ENCODE measurements around the gene PCGF3.
"Not testable (repeated sequence)": the region's sequence is repeated elsewhere in the genome, so short reads cannot be mapped to it uniquely, and the experiment has no call there.

PCGF3 gene

DNA sequence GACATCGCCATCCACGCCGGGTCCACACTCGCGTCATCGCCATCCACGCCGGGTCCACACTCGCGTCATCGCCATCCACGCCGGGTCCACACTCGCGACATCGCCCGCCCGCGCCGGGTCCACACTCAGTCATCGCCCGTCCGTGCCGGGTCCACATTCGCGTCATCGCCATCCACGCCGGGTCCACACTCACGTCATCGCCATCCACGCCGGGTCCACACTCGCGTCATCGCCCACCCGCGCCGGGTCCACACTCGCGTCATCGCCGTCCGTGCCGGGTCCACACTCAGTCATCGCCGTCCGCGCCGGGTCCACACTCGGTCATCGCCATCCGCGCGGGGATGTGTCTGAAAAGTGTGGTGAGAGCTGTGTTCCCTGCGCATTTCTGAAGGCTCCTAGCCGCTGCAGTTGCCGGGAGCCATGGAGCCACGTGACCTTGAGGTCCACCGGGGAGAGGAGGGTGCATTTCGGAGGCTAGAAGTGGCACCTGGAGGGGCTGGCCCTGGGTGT lies 17.3 kb downstream of the PCGF3 start:
- no peak for DNase-seq (ENCODE audit: low read depth in 1 of 2, low spot score in 1 of 2)

DNA sequence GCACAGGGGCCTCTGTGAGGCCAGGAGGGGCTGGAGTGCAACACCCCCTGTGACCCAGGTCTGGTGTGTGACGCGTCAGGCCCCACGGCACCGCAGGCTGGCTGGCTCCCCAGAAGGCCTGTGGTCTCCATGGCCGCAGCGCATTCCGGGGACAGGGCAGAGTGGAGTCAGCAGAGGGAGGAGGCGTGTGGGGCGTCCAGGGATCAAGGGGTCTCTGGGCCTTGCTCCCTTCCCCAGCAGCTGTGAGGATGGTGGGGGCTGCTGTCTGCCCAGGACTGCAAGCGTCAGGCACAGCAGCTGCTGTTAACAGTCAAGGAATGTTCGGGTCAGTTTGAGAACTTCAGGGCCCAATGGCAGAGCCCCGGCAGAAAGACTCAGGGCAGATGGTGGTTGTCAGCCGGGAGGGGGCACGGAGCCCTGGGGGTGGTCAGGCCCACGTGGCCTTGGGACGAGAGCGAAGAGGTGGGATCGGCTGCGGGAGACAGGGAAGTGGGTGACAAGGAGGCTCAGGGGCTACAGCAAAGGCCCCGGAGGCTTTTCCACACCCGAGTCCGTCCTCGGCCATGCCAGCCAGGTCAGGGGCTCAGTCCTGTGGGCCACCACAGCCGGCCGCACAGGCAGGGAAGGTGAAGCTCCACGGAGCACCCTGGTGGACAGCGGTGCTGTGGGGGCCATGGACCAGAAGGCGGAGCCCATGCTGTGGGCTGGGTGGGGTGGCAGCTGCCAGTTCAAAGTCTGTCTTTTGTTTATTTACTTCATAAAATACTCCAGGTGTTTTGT lies 18.3 kb downstream of the PCGF3 start:
- DNase-seq (ENCODE audit: low read depth in 1 of 2, low spot score in 1 of 2), result no peak

DNA sequence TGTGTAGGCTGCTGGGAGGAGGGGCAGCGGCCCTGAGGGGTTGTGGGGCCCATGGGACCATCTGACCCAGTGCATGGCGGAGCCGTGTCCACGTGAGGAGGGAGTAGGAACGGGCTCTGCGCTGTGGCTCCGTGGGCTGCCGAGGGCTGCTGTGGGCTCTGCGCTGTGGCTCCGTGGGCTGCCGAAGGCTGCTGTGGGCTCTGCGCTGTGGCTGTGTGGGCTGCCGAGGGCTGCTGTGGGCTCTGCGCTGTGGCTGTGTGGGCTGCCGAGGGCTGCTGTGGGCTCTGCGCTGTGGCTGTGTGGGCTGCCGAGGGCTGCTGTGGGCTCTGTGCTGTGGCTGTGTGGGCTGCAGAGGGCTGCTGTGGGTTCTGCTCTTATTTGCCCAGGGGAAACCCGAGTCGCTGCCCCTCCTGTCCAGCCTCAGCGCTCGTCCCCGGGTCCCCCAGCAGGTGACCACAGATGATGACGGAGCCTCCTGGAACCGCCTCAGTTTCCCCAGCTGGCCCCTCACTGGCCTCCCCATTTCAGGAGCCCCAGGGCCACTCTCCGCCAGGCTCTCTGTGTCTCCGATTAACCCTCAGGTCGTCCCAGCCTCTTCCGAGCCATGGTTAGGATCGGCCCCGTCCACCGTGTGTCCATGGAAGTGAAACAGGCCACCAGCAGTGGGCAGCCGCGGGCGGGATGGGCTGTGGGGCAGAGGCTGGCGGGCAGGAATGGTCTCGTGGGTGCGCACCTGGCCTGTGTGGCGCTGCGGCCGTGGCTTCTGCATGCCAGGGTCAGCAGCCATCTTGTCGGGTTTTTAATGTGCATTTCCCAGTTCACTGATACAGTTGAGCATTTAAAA lies 20.0 kb downstream of the PCGF3 start:
- no peak for DNase-seq (ENCODE audit: low read depth in 1 of 2, low spot score in 1 of 2)

DNA sequence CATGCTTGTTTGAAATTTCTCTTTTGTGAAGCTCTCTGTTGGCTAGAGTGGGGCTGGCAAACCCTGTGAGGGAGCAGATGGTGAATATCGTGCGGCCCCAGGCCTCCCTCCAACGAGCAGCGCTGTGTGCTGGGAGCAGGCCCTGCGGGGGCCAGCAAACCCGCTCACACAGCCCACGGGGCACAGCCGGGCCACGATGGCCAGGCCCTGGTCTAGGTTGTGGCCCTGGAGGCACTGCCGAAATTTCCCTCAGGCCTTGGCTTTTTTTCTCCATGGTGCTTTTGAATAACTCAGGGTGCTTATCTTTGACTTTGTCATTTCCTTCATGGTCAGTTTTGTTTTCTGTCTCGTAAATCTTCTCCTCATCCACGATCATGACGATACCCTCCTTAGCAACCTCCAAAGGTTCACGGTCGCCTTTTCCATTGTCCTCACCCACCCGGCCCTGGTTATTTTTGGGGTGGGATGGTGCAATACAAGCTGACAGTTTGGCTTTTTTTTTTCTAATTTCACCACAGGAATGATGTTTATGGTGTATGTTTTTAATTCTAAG lies 20.7 kb downstream of the PCGF3 start:
- DNase-seq (ENCODE audit: low read depth in 1 of 2, low spot score in 1 of 2), result no peak

DNA sequence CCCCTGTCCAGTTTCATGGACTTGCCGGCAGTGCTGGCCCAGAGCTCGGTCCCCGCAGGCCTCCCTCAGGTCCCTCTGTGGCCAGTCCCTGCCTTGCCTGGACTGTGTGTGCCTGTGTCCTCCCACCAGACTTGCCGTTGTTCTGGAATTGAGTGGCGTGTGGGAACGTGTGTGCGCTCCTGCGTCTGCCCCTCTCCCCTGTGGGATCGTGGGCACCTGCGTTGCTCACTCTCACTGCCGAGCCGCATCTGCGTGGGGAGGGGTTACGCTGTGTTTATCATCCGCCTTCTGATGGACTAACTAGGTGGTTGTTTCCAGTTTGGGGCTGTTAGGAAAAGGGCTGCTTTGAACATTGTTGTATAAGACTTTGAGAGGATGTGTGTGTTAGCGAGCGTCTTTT lies 21.2 kb downstream of the PCGF3 start:
- no peak for DNase-seq (ENCODE audit: low read depth in 1 of 2, low spot score in 1 of 2)

DNA sequence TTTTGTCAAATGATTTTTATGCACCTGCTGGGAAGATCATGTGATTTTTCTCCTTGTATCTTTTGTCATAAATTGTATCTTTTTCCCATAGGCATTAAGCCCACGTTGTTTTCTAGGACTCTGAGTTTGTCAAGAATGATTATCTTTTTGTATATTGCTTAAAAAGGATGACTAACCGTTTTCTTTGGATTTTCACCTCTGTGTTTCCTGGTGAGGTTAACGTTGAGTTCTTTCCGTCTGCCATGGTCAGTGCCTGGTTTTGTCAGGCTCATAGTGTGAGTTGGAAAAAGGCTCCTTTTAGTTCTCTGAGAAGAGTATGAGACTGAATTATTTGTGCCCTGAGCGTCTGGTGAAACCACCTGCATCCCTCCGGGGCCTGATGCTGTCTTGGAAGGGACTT lies 21.9 kb downstream of the PCGF3 start:
- no peak for DNase-seq (ENCODE audit: low read depth in 1 of 2, low spot score in 1 of 2)

DNA sequence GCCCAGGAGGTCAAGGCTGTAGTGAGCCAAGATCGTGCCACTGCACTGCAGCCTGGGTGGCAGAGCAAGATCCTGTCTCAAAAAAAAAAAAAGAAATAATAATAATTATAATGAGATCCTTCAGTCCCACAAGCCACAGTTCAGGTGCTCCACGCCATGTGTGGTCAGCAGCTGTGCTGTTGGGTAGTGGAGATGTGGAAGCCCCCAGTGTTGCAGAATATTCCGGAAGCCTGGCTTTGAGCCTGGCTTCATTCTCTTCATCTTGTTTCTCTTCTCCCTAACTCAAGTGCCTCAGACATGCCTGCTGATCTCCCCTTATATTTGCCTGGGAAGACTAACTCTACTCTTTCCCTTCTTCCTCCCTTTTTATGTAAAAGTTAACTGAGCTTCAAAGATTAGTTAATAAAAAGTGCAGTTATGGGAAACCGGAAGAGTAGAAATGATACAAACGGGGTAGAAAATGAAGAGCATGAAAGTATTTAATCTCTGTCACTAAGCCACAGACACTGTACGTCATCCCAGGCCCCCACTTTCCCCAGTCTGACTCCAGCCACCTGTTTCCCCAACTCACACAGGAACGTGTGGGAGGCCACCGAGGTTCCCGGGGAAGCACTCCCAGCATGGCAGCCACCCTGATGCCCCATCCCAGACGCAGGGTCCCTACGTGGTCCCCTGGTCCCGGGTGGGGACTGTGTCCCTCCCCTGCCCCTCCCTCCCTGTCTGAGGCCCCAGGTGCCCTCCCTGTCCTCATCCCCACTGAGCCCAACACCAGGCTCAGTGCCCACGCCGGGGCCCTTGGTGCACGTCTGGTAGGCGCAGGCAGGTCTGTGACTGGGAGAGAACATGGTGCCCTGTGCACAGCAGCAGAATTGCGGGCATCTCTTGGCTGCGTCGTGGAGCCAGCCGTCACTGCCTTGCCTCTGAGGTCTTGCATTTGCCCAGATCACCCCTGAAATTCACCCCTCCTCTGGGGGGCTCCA lies 24.0 kb downstream of the PCGF3 start:
- no peak for DNase-seq (ENCODE audit: low read depth in 1 of 2, low spot score in 1 of 2)

DNA sequence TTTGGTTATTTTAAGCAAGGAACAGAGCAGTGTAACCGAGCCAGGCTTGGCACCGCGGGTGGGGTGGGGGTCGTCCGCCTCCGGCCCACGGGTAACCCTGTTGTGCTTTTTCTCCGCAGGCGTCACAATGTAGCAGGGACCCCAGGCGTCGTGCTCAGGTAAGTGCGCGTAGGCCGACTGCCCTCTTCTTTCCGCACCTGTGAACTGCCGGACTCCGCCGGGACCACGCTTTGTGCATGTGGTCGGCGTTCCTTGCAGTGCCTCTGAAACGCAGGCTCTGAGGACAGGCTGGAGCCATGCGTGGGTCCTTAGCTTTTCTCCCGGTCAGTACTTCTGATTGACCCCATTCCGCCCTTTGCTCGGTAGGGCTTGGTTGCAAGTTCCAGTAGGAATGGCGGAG lies 24.9 kb downstream of the PCGF3 start:
- no peak for DNase-seq (ENCODE audit: low read depth in 1 of 2, low spot score in 1 of 2)

DNA sequence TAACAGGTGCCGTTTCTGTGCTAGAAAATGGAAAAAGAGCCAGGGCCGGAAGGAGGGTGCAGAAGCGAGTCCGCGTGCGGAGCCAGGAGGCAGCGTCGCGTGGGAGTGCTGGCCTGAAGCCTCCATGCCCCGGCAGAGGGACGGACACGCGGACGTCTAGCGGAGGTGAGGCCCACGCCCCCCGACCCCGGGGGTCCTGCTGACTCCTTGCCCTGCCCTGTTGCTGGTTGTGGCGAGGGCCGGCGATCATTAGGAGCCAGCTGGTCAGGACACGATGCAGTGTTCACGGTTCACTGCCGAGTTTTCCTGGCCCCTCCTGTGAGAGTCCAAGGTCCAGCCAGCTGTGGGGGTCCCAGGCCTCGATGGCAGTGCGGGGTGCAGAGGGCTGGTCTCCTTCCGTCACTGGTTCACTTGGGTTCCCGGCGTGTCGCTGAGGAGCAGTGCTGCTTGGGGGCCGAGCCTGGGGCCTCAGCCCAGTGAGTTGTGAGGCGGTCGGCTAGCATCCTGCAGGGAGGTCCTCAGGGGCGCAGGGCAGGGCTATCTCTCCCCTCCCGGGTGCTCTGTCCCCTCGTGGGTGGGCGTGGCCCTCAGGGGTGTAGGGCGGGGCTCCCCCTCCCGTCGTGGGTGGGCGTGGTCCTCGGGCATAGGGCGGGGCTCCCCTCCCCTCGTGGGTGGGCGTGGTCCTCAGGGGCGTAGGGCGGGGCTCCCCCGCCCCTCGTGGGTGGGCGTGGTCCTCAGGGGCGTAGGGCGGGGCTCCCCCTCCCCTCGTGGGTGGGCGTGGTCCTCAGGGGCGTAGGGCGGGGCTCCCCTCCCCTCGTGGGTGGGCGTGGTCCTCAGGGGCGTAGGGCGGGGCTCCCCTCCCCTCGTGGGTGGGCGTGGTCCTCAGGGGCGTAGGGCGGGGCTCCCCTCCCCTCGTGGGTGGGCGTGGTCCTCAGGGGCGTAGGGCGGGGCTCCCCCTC lies 25.6 kb downstream of the PCGF3 start:
- not testable (repeated sequence) for DNase-seq (ENCODE audit: low read depth in 1 of 2, low spot score in 1 of 2)

DNA sequence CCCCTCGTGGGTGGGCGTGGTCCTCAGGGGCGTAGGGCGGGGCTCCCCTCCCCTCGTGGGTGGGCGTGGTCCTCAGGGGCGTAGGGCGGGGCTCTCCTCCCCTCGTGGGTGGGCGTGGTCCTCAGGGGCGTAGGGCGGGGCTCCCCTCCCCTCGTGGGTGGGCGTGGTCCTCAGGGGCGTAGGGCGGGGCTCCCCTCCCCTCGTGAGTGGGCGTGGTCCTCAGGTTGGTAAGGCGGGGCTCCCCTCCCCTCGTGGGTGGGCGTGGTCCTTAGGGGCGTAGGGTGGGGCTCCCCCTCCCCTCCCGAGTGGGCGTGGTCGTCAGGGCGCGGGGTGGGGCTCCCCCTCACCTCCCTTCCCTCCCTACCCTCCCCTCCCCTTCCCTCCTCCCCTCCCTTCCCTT lies 26.3 kb downstream of the PCGF3 start:
- DNase-seq (ENCODE audit: low read depth in 1 of 2, low spot score in 1 of 2), result not testable (repeated sequence)

DNA sequence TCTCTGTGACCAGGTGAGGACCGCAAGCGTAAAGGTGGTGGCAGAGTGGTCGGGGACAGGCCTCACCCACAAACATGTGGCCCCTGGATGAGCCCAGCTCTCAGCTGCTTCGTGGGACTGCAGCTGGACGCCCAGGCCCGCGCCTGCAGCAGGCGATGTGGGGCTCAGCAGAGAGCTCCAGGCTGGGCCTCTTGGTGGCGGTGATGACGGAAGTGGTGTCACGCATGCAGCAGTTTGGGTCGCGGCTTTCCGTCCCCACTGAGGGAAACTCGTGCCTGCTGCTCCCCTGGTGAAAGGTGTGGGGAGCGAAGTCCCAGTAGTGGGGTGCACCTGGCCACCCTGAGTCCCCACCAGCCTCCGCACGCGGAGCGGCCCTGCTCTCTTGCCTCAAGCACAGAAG lies 26.9 kb downstream of the PCGF3 start:
- no peak for DNase-seq (ENCODE audit: low read depth in 1 of 2, low spot score in 1 of 2)

DNA sequence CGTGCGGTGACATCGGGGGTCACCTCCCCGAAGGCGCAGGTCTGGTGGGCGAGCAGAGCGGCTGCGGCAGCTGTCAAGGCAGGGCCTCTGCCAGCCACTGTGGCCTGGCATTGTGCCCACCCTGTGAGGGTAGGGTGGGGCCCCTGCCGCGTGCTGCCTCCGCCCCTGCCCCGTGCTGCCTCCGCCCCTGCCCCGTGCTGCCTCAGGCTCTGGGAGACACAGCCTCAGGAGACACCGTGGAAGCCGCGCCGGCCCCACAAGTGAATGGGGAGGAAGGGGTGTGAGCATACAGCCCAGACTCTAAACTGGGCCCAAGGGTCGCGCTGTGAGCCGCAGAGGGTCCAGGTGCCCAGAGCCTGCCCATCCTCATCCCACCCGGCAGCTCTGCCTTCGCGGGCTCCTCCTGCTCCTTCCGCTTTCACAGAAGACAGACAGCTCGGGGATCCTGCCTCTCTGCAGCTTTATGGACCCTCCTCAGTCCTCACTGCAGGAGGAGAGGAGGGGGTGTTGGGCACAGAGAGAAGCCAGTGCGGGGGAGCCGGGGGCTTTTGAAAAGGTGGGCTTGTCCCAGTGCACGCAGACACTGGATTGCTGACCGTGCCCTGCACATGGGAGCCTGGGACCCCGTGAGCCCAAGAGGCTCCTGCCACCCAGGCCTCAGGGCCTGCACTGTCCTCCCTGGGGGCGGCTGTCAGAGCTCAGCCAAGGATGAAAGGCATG lies 27.4 kb downstream of the PCGF3 start:
- no peak for DNase-seq (ENCODE audit: low read depth in 1 of 2, low spot score in 1 of 2)

DNA sequence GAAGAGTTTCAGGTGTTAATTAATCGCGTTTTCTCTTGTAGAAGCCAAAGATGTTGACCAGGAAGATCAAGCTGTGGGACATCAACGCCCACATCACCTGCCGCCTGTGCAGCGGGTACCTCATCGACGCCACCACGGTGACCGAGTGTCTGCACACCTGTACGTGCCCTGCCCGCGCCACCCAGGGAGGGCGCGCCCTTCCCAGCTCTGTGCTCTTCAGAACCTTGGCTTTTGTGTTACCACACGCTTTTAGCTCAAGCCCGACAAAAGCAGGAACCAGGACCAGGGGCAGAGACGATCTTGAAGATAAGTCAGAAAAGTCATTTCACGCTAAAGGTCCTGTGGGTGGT lies 28.0 kb downstream of the PCGF3 start:
- DNase-seq (ENCODE audit: low read depth in 1 of 2, low spot score in 1 of 2), result no peak

DNA sequence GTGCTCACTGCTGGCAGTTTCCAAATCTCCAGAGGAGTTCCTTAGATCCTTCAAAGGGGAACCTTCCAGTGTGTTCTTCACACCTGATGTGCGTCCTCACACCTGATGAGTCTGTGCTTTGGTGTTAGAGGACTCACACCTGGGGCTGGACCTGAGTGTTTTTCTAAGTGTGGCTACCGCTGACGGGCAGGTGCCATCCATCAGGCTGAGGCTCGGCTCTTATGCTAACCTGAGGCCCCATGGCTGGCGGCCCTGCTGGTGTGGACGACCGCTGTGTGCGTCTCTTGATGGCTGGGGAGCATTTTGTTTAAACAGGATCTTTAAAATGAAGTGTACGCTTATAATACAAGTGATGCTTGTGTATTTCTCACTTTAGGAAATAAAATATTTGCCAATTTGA lies 28.4 kb downstream of the PCGF3 start:
- no peak for DNase-seq (ENCODE audit: low read depth in 1 of 2, low spot score in 1 of 2)

DNA sequence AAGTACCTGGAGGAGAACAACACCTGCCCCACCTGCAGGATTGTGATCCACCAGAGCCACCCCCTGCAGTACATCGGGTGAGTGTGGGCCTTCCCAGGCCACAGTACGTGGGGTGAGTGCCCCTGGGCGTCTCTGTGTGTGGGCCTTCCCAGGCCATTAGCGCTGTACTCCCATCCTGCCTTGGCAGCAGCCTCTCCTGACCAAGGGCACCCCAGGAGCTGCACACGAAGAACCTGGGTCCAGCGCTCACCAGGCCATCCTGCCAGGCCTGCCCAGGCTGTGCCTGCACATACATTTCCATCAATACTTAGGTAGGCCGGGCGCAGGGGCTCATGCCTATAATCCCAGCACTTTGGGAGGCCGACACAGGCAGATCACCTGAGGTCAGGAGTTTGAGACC lies 29.3 kb downstream of the PCGF3 start:
- no peak for DNase-seq (ENCODE audit: low read depth in 1 of 2, low spot score in 1 of 2)

DNA sequence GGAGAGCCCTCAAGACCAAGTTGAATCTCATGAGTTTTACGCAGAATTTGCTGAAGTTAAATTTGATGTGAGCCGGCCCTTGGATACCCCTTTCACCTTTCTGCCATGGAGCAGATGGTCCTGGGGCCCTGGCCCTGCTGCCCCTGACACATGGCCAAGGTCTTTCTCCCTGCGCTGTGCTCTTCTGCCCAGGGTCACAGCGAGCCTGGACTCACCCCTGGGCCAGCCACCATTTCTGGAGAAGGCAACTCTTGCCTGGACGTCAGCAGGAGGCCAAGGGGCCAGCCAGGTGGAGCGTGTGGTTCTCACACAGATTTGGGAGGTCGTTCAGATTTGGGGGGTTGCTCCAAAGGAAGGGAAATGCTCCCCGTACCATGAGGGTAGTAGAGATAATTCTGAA lies 30.0 kb downstream of the PCGF3 start:
- no peak for DNase-seq (ENCODE audit: low read depth in 1 of 2, low spot score in 1 of 2)

DNA sequence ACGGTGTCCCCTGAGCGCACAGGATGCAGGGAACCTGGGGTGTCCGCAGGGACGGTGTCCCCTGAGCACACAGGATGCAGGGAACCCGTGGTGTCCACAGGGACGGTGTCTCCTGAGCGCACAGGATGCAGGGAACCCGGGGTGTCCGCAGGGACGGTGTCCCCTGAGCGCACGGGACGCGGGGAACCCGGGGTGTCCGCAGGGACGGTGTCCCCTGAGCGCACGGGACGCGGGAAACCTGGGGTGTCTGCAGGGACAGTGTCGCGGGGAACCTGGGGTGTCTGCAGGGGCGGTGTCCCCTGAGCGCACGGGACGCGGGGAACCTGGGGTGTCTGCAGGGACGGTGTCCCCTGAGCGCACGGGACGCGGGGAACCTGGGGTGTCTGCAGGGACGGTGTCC lies 30.9 kb downstream of the PCGF3 start:
- not testable (repeated sequence) for DNase-seq (ENCODE audit: low read depth in 1 of 2, low spot score in 1 of 2)

DNA sequence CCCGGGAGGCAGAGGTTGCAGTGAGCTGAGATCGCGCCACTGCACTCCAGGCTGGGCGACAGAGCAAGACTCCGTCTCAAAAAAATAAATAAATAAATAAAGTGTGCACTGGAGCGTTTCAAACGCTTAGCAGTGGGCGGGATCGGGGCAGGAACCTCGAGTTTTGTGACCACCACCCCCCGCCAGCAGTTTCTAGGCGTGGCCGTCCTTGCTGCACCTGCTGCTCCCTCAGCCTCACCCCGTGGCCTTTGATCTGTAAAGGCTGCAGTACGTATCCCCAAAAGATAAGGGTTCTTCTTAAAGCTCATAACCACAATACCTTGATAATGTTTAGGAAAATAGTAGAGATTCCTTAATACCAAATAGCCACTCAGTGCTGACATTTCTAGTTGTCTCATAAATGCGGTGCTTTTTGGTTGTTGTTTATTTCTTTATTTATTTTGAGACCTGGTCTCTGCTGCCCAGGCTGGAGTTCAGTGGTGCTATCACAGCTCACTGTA lies 33.2 kb downstream of the PCGF3 start:
- no peak for DNase-seq (ENCODE audit: low read depth in 1 of 2, low spot score in 1 of 2)

DNA sequence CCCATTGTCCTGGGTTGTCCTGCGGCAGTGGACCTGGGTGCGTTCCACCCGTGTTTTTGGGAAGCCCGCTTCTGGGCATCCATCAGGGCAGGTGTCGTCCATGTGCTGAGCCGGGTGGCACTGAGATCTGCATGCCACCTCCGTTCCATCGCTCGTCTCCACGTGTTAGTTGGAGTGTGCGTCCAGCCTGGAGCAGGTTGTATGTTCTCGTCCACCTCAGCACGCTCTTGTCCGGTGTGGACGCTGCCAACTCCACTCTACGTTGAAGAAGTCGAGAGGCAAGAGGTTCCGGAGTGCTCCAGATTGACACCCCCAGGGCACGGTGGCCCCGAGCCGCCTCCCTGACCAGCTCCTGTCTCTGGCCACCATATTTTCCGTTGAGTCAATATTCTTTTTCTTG lies 33.9 kb downstream of the PCGF3 start:
- no peak for DNase-seq (ENCODE audit: low read depth in 1 of 2, low spot score in 1 of 2)
